Hepatocyte (in vitro differentiated cells): ENCODE measurements around the gene SCGB2B2.

Experiments used
- EZH2 ChIP-seq: fragments of 200-600 bp; sonication (generic); IDR thresholded peaks from 2 replicates; pipeline ENCODE4 v1.6.1; 2016; ENCODE audit warnings: antibody characterized with exemption, mild to moderate bottlenecking, borderline replicate concordance
- EZH2phosphoT487 ChIP-seq: fragments of 200-600 bp; sonication (generic); IDR thresholded peaks from one replicate; pipeline ENCODE4 v1.6.1; 2018; ENCODE audit warnings: antibody characterized with exemption, mild to moderate bottlenecking, low read depth, moderate library complexity; ENCODE audit not compliant: unreplicated experiment, severe bottlenecking
- TF ChIP-seq, protein P1 (sequence below): fragments of 200-600 bp; sonication (generic); IDR thresholded peaks from 2 replicates; pipeline ENCODE4 v1.5.1; 2016; ENCODE audit warnings: antibody characterized with exemption, mild to moderate bottlenecking; ENCODE audit not compliant: poor library complexity

DNA sequence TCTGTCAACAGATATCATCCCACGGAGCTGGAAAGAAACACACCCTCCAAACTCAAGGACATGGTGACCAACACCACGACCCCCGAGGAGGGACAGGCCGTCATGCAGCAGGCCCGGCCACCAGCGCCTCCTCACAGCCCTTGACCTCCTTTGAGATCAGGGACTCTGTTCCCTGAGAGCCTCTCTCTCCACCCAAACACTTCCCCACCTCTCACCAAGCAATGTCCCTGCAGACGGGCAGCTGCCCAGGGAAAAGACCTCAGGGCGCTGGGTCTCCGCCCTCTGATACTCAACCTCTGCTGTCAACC lies 10.0 kb downstream of the SCGB2B2 start:
- TF ChIP-seq, protein P1, sequence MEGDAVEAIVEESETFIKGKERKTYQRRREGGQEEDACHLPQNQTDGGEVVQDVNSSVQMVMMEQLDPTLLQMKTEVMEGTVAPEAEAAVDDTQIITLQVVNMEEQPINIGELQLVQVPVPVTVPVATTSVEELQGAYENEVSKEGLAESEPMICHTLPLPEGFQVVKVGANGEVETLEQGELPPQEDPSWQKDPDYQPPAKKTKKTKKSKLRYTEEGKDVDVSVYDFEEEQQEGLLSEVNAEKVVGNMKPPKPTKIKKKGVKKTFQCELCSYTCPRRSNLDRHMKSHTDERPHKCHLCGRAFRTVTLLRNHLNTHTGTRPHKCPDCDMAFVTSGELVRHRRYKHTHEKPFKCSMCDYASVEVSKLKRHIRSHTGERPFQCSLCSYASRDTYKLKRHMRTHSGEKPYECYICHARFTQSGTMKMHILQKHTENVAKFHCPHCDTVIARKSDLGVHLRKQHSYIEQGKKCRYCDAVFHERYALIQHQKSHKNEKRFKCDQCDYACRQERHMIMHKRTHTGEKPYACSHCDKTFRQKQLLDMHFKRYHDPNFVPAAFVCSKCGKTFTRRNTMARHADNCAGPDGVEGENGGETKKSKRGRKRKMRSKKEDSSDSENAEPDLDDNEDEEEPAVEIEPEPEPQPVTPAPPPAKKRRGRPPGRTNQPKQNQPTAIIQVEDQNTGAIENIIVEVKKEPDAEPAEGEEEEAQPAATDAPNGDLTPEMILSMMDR, result no peak
- TF ChIP-seq EZH2, result no peak
- TF ChIP-seq EZH2phosphoT487, result no peak
